Heart left ventricle (tissue), 13 donors: ENCODE data around the gene CYP2S1.

Experiments used
- CTCF ChIP-seq, 12 donors: fragments of 200-600 bp; sonication (generic) in 4 of 12; IDR thresholded peaks; one replicate each; pipeline versions ENCODE4 v1.5.0 to v1.8.0; 2018 to 2022; ENCODE audit warnings: antibody characterized with exemption in 12 of 12, mild to moderate bottlenecking in 5 of 12
- POLR2A ChIP-seq, 2 donors: fragments of 450-650 bp; IDR thresholded peaks; one replicate each; pipeline ENCODE4 v1.6.1; 2017; ENCODE audit warnings: antibody characterized with exemption in 2 of 2, mild to moderate bottlenecking in 2 of 2, moderate library complexity in 2 of 2
- donor health status: ischemic (EF 13 %, LVEDD 7.1; RV severe dilation, severe dysfunction).
- donor health status: DM: no; HTN: yes; CAD: no.
- donor health status: DM: no; HTN: no; CAD: no.
- donor health status: ischemic (EF 25% LVEDD 6.9; RV normal size, moderate dysfunction).
- donor health status: ischemic (EF 25% LVEDD 5.7; RV mildly dilated, moderate dysfunction).
- donor health status: ischemic (EF 35%, LVEDD 5.7; RV mildly dilated, moderate dysfunction).
- donor health status: nonischemic (EF 11% LVEDD 7.7; RV severe dilation, severe dysfunction).
- donor health status: DM: yes; HTN: yes; CAD: no.
- donor health status: PGD.
- donor health status: ischemic (EF 29% LVEDD 5.4; RV normal size, mild dysfunction).
- donor health status: nonischemic (EF 23%, LVEDD 6.1; RV moderate dilation, normal function).

- no peak for TF ChIP-seq CTCF (IDR thresholded peaks at IDR 0.05)
- no peak for TF ChIP-seq POLR2A (IDR thresholded peaks at IDR 0.05)
These were observed 39.0 kb upstream of the CYP2S1 start for GRCh38 chr19:41154060-41154459.
